Uterus (tissue), 2 donors: ENCODE results near the gene EIF3D.

Experiments used
- CTCF ChIP-seq, 4 experiments: fragments of 200-600 bp in 2 of 4; fragments of 450-650 bp in 2 of 4; sonication (generic) in 2 of 4; IDR thresholded peaks; one replicate each; pipeline ENCODE4 v1.5.1; 2016 to 2019; ENCODE audit warnings: antibody characterized with exemption in 4 of 4, mild to moderate bottlenecking in 2 of 4, moderate library complexity in 1 of 4
- POLR2A ChIP-seq, 2 donors: fragments of 450-650 bp; IDR thresholded peaks; one replicate each; pipeline ENCODE4 v1.6.1; 2016; ENCODE audit warnings: antibody characterized with exemption in 2 of 2, mild to moderate bottlenecking in 1 of 2, moderate library complexity in 1 of 2

DNA sequence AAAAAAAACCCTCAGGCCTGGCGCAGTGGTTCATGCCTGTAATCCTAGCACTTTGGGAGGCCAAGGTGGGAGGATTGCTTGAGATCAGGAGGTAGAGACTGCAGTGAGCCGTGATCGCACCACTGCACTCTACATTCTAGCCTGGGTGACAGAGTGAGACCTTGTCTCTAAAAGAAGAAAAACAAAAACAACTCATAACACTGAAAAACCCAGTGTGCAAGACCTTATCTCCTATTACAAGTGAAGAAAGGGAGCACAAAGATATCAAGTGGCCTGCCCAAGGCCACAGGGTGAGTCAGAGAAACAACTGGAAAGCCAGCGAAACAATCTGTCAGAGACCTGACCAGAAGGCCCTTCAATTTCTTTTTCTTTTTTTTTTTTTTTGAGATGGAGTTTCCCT is 50.0 kb downstream of the EIF3D start:
- TF ChIP-seq CTCF (IDR thresholded peaks at IDR 0.05) (no peak), POLR2A (IDR thresholded peaks at IDR 0.05) (no peak)
